ENCODE measurements around the gene GCSAM.
"Not testable (repeated sequence)": the region's sequence is repeated elsewhere in the genome, so short reads cannot be mapped to it uniquely, and the experiment has no call there.

Gene GCSAM

GRCh38 chr3:112097378-112097777, 35.7 kb downstream of the GCSAM start:
- ATAC-seq = peak; percentile 78 to 82

GRCh38 chr3:112096176-112096575, 36.9 kb downstream of the GCSAM start:
- no peak for ATAC-seq

- no peak for ATAC-seq
Observed at GRCh38 chr3:112095731-112096130, 37.3 kb downstream of the GCSAM start.

- ATAC-seq = no peak
Observed at GRCh38 chr3:112093180-112093522, 39.9 kb downstream of the GCSAM start.

- no peak for ATAC-seq
Observed at GRCh38 chr3:112092496-112093179, 40.4 kb downstream of the GCSAM start.

GRCh38 chr3:112090887-112091586, 42.0 kb downstream of the GCSAM start:
- no peak for ATAC-seq

GRCh38 chr3:112089956-112090886, 42.8 kb downstream of the GCSAM start:
- ATAC-seq = no peak

GRCh38 chr3:112088944-112089343, 44.1 kb downstream of the GCSAM start:
- ATAC-seq = no peak

GRCh38 chr3:112087746-112088145, 45.3 kb downstream of the GCSAM start:
- no peak for ATAC-seq

GRCh38 chr3:112086875-112087524, 46.0 kb downstream of the GCSAM start:
- ATAC-seq = no peak

- ATAC-seq = peak; percentile 82 to 90
Observed at GRCh38 chr3:112086076-112086854, 46.8 kb downstream of the GCSAM start, which contains the start of gene C3orf52. Gene C3orf52, plus strand, starts transcription at chr3:112086389. Its CDS starts 19 bp downstream, at chr3:112086408.

GRCh38 chr3:112085735-112086075, 47.3 kb downstream of the GCSAM start:
- no peak for ATAC-seq

- no peak for ATAC-seq
Observed at GRCh38 chr3:112084980-112085705, 47.9 kb downstream of the GCSAM start.

GRCh38 chr3:112083239-112083638, 49.8 kb downstream of the GCSAM start:
- no peak for ATAC-seq

- no peak for ATAC-seq
Observed at GRCh38 chr3:112078125-112079083, 54.6 kb downstream of the GCSAM start.

- ATAC-seq = peak; percentile 58 to 78
Observed at GRCh38 chr3:112074616-112075497, 58.2 kb downstream of the GCSAM start.

GRCh38 chr3:112074006-112074405, 59.0 kb downstream of the GCSAM start:
- no peak for ATAC-seq

- ATAC-seq = not testable (repeated sequence)
Observed at GRCh38 chr3:112072387-112073060, 60.5 kb downstream of the GCSAM start.
